AG04449 (cell line): ENCODE measurements around the gene PTN.
"Not testable (repeated sequence)": the region's sequence is repeated elsewhere in the genome, so short reads cannot be mapped to it uniquely, and the experiment has no call there.

ENCODE experiments used
- CTCF ChIA-PET: fragments of 350-600 bp; formaldehyde crosslinking; extraction: SDS; loops from one replicate; lab custom pipeline; 2021; ENCODE audit warnings: antibody characterized with exemption; lab: Yijun Ruan, JAX
- POLR2A ChIA-PET: fragments of 400-600, 350-600 bp; formaldehyde crosslinking; extraction: SDS; loops from one replicate; lab custom pipeline; 2020; ENCODE audit warnings: antibody characterized with exemption, inconsistent platforms; lab: Yijun Ruan, JAX
- DNase-seq: peaks from one replicate; pipeline ENCODE4 v3.0.0-alpha.2; 2010; ENCODE audit warnings: low read depth, low spot score
- H3K4me3 ChIP-seq: 2 replicates; pipeline ENCODE4 v1.5.1; 2011; ENCODE audit warnings: low read depth, mild to moderate bottlenecking, control low read depth, low read length
- CTCF ChIP-seq: IDR thresholded peaks from one replicate; pipeline ENCODE4 v1.5.1; 2011; ENCODE audit warnings: mild to moderate bottlenecking, moderate library complexity, low read length, control low read depth, inconsistent platforms; ENCODE audit not compliant: insufficient read depth; ENCODE audit errors: missing control alignments

Gene PTN

DNA sequence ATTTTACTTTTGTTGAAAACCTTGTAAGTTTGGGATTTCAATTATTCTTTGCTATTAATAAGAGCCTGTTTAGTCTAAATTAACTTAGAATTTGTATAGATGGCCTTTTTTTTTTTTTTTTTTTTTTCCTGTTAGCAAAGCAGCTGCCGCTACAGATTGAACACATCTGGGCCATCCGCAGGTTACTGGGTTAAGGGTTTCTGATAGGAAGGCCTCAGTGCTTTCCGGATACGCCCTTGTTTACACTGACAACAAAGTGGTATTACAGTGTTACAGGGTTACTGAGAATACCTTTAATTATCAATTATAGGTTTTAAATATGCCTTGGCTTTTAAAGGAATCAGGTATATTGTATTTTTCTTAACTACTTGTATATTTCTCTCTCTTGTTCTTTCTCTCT, 76.8 kb downstream of the PTN start:
- no peak for TF ChIP-seq CTCF
- no peak for DNase-seq
- no peak overlapping the region for H3K4me3 ChIP-seq
- CTCF ChIA-PET = no interaction called here
- POLR2A ChIA-PET = no interaction called here

GRCh38 chr7:137265480-137265879, 78.1 kb downstream of the PTN start:
- POLR2A ChIA-PET, H3K4me3 ChIP-seq, CTCF ChIA-PET, DNase-seq: not testable (repeated sequence)

GRCh38 chr7:137262599-137262998, 80.9 kb downstream of the PTN start:
- no peak for DNase-seq
- no peak overlapping the region for H3K4me3 ChIP-seq
- ChIA-PET CTCF (no interaction called here), POLR2A (no interaction called here)
- TF ChIP-seq CTCF = no peak

DNA sequence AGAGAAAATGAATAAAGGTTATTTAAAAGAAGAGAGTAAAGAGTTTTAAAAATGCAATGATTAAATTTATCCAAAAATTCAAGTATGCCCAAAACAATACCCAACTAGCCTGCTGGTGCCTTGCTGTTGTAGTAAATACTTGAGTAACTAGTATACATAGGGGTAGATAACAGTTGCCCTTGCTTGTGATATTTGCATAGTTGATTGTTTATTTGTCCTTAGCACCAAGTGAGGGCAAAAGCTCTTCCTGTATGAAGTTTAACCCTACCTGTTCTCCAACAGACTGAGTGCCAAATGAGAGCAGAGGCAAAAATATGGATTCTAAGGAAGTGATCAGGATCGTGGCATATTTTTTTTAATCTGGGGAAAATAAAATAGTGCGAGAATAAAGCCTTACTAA, 85.0 kb downstream of the PTN start:
- POLR2A ChIA-PET = no interaction called here
- no peak for DNase-seq
- no peak for TF ChIP-seq CTCF
- CTCF ChIA-PET = no interaction called here
- no peak overlapping the region for H3K4me3 ChIP-seq

DNA sequence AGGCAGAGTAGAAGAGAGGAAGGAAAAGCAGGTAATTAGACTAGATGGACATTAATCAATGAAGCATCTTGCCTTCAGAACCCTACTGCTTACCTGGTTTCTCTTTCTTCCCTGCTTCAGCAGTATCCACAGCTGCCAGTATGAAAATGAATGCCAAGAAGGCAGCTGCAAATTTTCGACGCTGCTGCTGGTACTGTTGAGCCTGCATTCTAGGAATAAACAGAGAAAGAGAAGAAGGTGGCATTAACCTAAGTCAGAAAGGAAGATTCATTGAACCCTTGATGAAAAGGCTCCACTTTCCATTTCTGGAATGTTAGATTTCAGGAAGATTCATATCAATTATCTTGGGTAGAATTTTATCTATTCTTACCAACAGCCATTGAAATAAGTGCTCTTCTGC, 88.8 kb downstream of the PTN start:
- ChIA-PET CTCF (no interaction called here), POLR2A (no interaction called here)
- no peak for TF ChIP-seq CTCF
- no peak overlapping the region for H3K4me3 ChIP-seq
- DNase-seq = no peak

- POLR2A ChIA-PET = no interaction called here
- peak; percentile 2 for DNase-seq
- no peak overlapping the region for H3K4me3 ChIP-seq
- CTCF ChIA-PET = no interaction called here
- no peak for TF ChIP-seq CTCF
These were observed 97.6 kb downstream of the PTN start for GRCh38 chr7:137245890-137246289.

GRCh38 chr7:137245186-137245585, 98.3 kb downstream of the PTN start:
- CTCF ChIA-PET = no interaction called here
- no peak for DNase-seq
- H3K4me3 ChIP-seq = no peak overlapping the region
- no peak for TF ChIP-seq CTCF
- POLR2A ChIA-PET = no interaction called here
